CD4-positive, CD25-positive, alpha-beta regulatory T cell (primary cell): Measurements from ENCODE around the gene ZDBF2. TPM values are rescaled to one million over a fixed set of nuclear protein-coding genes. Genes with fewer than 3 reads are reported as not detected.
A peak's percentile ranks its signal among the peaks of the same experiment; 100 is the strongest.

Experiments used
- ATAC-seq, 2 donors: fragments of 150-1000 bp; cut with Tn5 transposase; one replicate each; pipeline ENCODE4 v1.10.0; 2021; ENCODE audit warnings: low read depth in 2 of 2, moderate number of reproducible peaks in 2 of 2, moderate library complexity in 1 of 2
- DNase-seq, 3 donors: peaks; one replicate each; pipeline versions ENCODE4 v3.0.0 to v3.0.0-alpha.2; 2012 to 2022; ENCODE audit warnings: mixed read lengths in 1 of 3
- H3K27ac ChIP-seq: one replicate; pipeline ENCODE4 v1.7.0; 2013; ENCODE audit warnings: mild to moderate bottlenecking, low read length; ENCODE audit not compliant: insufficient read depth, poor library complexity, severe bottlenecking
- H3K27me3 ChIP-seq: one replicate; pipeline ENCODE4 v1.7.0; 2013; ENCODE audit warnings: low read length; ENCODE audit not compliant: control insufficient read depth, insufficient read depth
- H3K36me3 ChIP-seq: one replicate; pipeline ENCODE4 v1.7.0; 2013; ENCODE audit warnings: mild to moderate bottlenecking, low read length, moderate library complexity; ENCODE audit not compliant: control insufficient read depth, insufficient read depth
- H3K4me1 ChIP-seq: 2 replicates; pipeline ENCODE4 v1.7.0; 2013; ENCODE audit warnings: mild to moderate bottlenecking, low read length; ENCODE audit not compliant: insufficient read depth, control insufficient read depth, poor library complexity, severe bottlenecking
- H3K4me3 ChIP-seq: one replicate; pipeline ENCODE4 v1.7.0; 2013; ENCODE audit warnings: low read depth, mild to moderate bottlenecking, low read length, moderate library complexity
- H3K9me3 ChIP-seq, 2 experiments: 1 replicate in 1 of 2; 2 replicates in 1 of 2; pipeline ENCODE4 v1.7.0; 2013; ENCODE audit warnings: low read length in 2 of 2, mild to moderate bottlenecking in 1 of 2, moderate library complexity in 1 of 2; ENCODE audit not compliant: control insufficient read depth in 2 of 2
- H3K27ac Mint-ChIP-seq, 3 donors: one replicate each; pipeline ENCODE4 v1.8.0; 2020 to 2022; ENCODE audit warnings: mild to moderate bottlenecking in 3 of 3, mixed read lengths in 3 of 3, moderate library complexity in 2 of 3
- H3K27me3 Mint-ChIP-seq: one replicate; pipeline ENCODE4 v1.8.0; 2022; ENCODE audit warnings: mild to moderate bottlenecking, mixed read lengths
- H3K36me3 Mint-ChIP-seq: one replicate; pipeline ENCODE4 v1.8.0; 2020; ENCODE audit warnings: mixed read lengths
- H3K4me1 Mint-ChIP-seq, 4 donors: one replicate each; pipeline ENCODE4 v1.8.0; 2020 to 2022; ENCODE audit warnings: mixed read lengths in 4 of 4, mild to moderate bottlenecking in 1 of 4
- H3K4me3 Mint-ChIP-seq, 4 donors: one replicate each; pipeline ENCODE4 v1.8.0; 2020 to 2022; ENCODE audit warnings: mild to moderate bottlenecking in 4 of 4, mixed read lengths in 4 of 4, moderate library complexity in 3 of 4
- H3K9me3 Mint-ChIP-seq, 7 donors: one replicate each; pipeline ENCODE4 v1.8.0; 2020 to 2022; ENCODE audit warnings: mixed read lengths in 7 of 7, mild to moderate bottlenecking in 3 of 7, moderate library complexity in 2 of 7
- polyA plus RNA-seq, 4 donors: library from polyadenylated mRNA; unstranded; fragments of 300-500 nt; fragmentation: Illumina TruSeq; gene quantifications; one replicate each; pipeline ENCODE4 v1.2.3, GENCODE V29; 2021
- total RNA-seq: library from RNA; stranded (reverse); gene quantifications from one replicate; pipeline ENCODE4 v1.2.3, GENCODE V29; 2022

Gene ZDBF2
- total and polyA plus RNA-seq, 5 donors from 2014 or later = 3.2 to 26.8 (median 4.5) TPM

DNA sequence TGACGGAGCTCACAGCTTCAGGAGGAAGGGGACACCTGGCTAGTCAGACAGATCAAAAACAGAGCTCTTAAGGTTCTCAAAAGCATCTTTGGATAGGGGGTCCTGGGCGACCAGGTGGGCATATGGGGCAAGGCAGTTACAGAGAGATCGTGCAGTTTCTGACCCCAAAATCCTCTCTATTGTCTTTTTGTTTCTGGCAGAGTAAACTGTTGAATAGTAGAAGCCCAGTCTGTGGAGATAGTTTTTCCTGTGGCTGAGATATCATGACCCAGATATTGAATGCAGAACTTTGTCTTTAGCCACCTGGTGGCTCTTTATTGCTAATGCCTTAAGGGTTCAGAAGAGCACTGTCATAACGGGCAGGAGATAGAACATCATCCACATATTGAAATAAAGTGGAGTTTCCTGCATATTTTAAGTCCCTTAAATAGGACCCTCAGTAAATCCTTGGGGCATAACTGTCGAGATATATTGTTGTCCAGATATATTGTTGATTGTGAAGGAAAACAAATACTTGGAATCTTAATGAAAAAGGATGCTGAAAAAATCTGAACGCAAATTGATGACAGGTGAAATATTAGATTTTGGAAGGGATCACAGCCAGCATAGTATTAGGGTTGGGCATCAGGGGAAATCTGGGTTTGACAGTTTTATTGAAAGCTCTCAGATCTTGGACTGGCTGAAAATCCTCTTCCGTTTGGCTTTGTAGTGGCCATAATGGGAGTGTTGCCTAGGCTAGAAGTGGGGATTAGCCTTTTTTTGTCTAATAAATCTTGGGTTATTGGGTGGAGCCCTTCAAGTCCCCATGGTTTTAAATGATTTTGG lies 14.1 kb upstream of the ZDBF2 start:
- ATAC-seq (peak in 1 of 2 donors; percentile 48), DNase-seq (peak in 1 of 3 donors; percentile 46)
- Mint-ChIP-seq H3K9me3 (peaks cover 0 to 3% (median 1%) of the 10 kb centered on the region in 7 donors), H3K36me3 (no peaks in the 10 kb centered on the region), H3K4me1 (peaks cover 2 to 14% (median 8%) of the 10 kb centered on the region in 4 donors), H3K4me3 (no peak overlapping the region), H3K27me3 (peaks cover 82% of the 10 kb centered on the region), H3K27ac (peak overlapping the region in 1 of 3 donors; percentile 41)
- H3K4me1 ChIP-seq = no peaks in the 10 kb centered on the region
- no peak overlapping the region for H3K4me3 ChIP-seq
- H3K36me3 ChIP-seq = no peaks in the 10 kb centered on the region
- no peaks in the 10 kb centered on the region for H3K9me3 ChIP-seq
- no peak overlapping the region for H3K27ac ChIP-seq
- H3K27me3 ChIP-seq = peaks cover 43% of the 10 kb centered on the region

DNA sequence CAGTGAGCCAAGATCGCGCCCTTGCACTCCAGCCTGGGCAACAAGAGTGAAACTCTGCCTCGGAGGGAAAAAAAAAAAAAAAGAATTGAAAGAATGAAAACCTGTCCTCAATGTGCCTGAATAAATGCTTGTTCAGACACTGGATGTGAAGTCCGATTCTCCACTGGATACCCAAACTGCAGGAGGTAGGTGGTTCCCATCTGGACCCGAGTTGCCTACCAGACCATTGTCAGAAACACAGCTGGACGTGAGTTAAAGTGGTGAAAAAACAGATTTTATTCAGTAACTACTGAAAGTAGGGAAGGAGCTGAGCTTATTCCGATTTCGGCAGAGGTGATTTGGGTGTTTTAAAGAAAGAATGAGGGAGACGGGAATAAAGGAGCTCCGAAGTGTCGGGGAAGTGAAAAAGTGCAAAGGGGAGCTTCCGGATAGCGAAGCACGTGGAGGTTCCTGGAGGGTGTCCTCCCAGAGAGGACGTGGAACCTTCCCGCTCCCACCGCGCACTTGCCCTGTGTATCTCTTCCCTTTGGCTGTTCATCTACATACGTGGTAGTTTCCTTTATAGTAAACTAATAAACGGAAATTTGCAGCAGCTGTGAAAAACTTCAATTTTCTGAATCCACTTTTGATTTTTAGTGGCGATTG lies 10.4 kb upstream of the ZDBF2 start:
- ATAC-seq (no peak), DNase-seq (no peak)
- no peaks in the 10 kb centered on the region for H3K4me1 ChIP-seq
- H3K36me3 ChIP-seq = no peaks in the 10 kb centered on the region
- Mint-ChIP-seq H3K27me3 (peaks cover 86% of the 10 kb centered on the region), H3K4me3 (peak overlapping the region in 1 of 4 donors; percentile 33), H3K9me3 (peaks cover 0 to 5% (median 0%) of the 10 kb centered on the region in 7 donors), H3K27ac (no peak overlapping the region), H3K36me3 (no peaks in the 10 kb centered on the region), H3K4me1 (peaks cover 2 to 8% (median 6%) of the 10 kb centered on the region in 4 donors)
- H3K4me3 ChIP-seq = no peak overlapping the region
- no peak overlapping the region for H3K27ac ChIP-seq
- H3K27me3 ChIP-seq = peaks cover 51% of the 10 kb centered on the region
- H3K9me3 ChIP-seq = no peaks in the 10 kb centered on the region

DNA sequence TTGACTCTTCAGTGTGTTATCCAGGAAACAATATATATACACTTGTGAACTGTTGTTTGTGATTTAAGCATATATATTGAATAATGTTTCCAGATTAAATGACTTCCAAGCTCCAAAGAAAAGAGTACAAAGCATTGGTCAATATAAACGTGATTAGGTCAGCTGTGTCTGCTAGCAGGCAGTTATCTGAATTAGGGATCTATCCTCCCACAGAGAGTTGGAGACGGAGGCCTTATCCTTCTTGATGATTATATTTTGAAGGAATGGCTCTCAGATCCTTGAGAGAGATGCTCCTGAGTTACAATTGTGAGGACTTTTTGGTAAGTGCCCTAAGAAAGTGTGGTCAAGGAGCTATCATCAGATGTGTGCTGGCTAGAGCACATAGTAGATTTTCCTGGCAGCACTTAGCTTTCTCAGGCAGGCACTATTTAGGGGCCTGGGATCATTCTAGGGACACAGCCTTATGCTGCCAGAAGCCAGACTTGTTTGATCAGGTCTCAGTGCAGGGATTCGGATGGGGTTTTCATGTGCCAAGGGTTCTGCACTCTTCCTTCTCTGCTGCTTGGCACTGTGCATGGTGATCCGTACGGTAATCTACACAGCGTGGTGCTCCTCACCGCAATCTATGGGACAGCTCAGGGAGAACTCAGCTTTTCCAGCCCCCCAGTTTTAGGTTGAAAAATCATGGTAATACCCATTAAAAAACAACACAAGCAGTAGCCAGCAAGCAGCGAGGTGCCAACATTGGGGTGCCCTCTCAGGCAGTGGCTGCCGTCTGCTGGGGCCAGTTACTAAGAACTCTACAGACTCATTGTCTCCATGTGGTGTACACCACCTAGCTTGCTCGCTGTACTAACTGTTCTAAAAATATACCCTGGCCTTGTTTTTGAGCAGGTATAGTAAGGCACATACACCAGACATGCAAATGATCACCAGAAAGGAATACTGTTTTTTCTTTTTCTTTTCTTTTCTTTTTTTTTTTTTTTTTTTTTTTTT lies 8.0 kb upstream of the ZDBF2 start:
- no peaks in the 10 kb centered on the region for H3K36me3 ChIP-seq
- no peak overlapping the region for H3K4me3 ChIP-seq
- Mint-ChIP-seq H3K27me3 (peaks cover 86% of the 10 kb centered on the region), H3K27ac (no peak overlapping the region), H3K36me3 (no peaks in the 10 kb centered on the region), H3K4me3 (no peak overlapping the region), H3K9me3 (peaks cover 0 to 4% (median 0%) of the 10 kb centered on the region in 7 donors), H3K4me1 (peaks cover 0 to 4% (median 0%) of the 10 kb centered on the region in 4 donors)
- no peak for DNase-seq
- peaks cover 44% of the 10 kb centered on the region for H3K27me3 ChIP-seq
- no peaks in the 10 kb centered on the region for H3K4me1 ChIP-seq
- no peak for ATAC-seq
- H3K9me3 ChIP-seq = no peaks in the 10 kb centered on the region
- no peak overlapping the region for H3K27ac ChIP-seq

DNA sequence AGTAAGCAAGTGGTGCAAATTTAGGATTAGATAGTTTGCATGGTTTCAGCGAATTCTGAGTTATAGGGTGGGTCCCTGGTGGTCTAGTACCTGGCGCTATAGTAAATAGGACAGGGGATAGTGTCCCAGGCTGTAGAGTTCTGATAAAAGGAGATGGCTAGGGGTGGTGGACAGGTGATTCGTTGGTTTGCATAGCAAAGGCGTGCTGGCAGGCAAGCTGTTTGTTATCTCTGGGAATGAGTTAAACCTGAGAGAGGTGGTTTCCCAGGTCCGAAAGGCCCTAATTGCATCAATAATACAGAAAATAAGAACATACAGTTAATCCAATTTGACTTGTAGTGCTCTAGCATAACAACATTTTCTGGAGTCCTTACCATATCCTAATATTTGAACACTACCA lies 6.9 kb upstream of the ZDBF2 start:
- H3K27me3 ChIP-seq = peaks cover 38% of the 10 kb centered on the region
- no peaks in the 10 kb centered on the region for H3K36me3 ChIP-seq

DNA sequence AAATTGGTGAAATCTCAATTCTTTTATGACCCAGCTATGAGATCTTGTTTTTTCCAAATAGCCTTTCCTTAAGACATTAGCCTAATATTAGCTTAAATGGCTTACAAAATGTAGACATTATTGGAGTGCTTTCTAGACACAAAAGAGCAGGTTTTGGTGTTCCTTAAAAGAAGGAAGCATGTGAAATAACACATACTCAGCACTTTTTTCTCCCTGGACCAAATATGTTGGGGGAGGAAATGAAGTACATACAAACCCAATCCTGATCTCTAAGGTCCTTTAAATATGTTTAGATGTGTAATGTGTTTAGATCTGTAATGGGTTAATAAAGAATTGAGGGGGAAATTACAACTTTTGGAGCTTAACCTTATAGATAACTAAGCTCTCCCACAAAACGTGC lies 3.4 kb upstream of the ZDBF2 start:
- H3K27me3 Mint-ChIP-seq = peaks cover 83% of the 10 kb centered on the region
- no peaks in the 10 kb centered on the region for H3K36me3 ChIP-seq
- H3K4me1 ChIP-seq = peaks cover 11% of the 10 kb centered on the region
- H3K27me3 ChIP-seq = peaks cover 31% of the 10 kb centered on the region
- no peak overlapping the region for H3K4me3 ChIP-seq
- ATAC-seq = no peak
- H3K4me1 Mint-ChIP-seq = peaks cover 12 to 20% (median 16%) of the 10 kb centered on the region in 4 donors
- H3K4me3 Mint-ChIP-seq = peak overlapping the region in 1 of 4 donors; percentile 13
- peaks cover 0 to 1% of the 10 kb centered on the region in 2 experiments for H3K9me3 ChIP-seq
- H3K36me3 Mint-ChIP-seq = no peaks in the 10 kb centered on the region
- no peak overlapping the region for H3K27ac ChIP-seq
- H3K9me3 Mint-ChIP-seq = peaks cover 0 to 5% (median 0%) of the 10 kb centered on the region in 7 donors
- DNase-seq = no peak
- no peak overlapping the region for H3K27ac Mint-ChIP-seq

More for the DNA sequence above, 6.9 kb upstream of the ZDBF2 start:
- ATAC-seq (no peak), DNase-seq (no peak)
- no peaks in the 10 kb centered on the region for H3K4me1 ChIP-seq
- peaks cover 0 to 5% (median 0%) of the 10 kb centered on the region in 7 donors for H3K9me3 Mint-ChIP-seq
- peaks cover 87% of the 10 kb centered on the region for H3K27me3 Mint-ChIP-seq
- peaks cover 0 to 4% (median 0%) of the 10 kb centered on the region in 4 donors for H3K4me1 Mint-ChIP-seq
- H3K27ac ChIP-seq = no peak overlapping the region
- H3K9me3 ChIP-seq = no peaks in the 10 kb centered on the region
- H3K36me3 Mint-ChIP-seq = no peaks in the 10 kb centered on the region
- no peak overlapping the region for H3K4me3 ChIP-seq
- no peak overlapping the region for H3K4me3 Mint-ChIP-seq
- H3K27ac Mint-ChIP-seq = peak overlapping the region in 1 of 3 donors; percentile 5

DNA sequence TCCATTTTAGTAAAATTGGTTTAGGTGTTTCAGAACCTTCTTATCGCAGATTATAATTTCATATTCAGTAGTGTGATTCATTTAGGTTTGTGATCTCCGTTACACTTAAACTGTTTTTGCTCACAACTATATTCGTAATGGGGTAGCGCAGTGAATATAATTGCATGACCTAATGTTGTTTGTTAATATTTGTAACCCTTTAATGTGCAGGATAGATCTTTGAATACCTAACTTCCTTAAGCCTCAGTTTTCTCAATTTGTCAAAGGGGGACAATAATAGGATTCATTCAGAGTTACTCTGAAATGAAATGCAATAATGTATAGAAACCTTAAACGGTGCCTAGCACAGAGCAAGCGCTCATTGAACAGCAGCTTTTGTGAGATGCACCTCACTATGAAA lies 558 bp upstream of the ZDBF2 start:
- Histone ChIP-seq H3K4me1 (peaks cover 19% of the 10 kb centered on the region), H3K9me3 (peaks cover 0 to 5% of the 10 kb centered on the region in 2 experiments), H3K36me3 (no peaks in the 10 kb centered on the region), H3K27ac (no peak overlapping the region), H3K27me3 (peaks cover 30% of the 10 kb centered on the region), H3K4me3 (peak overlapping the region; percentile 61)
- Mint-ChIP-seq H3K9me3 (peaks cover 0 to 4% (median 0%) of the 10 kb centered on the region in 7 donors), H3K4me1 (peaks cover 14 to 23% (median 20%) of the 10 kb centered on the region in 4 donors), H3K27ac (peak overlapping the region in 2 of 3 donors; percentile 66 to 89), H3K27me3 (peaks cover 81% of the 10 kb centered on the region), H3K36me3 (no peaks in the 10 kb centered on the region), H3K4me3 (peak overlapping the region; percentile 69 to 97 (median 90))
- DNase-seq (no peak), ATAC-seq (no peak)
